ENCODE measurements around the gene NCAPG2. TPM values are rescaled to one million over a fixed set of nuclear protein-coding genes. Genes with fewer than 3 reads are reported as not detected.

NCAPG2 gene
- polyA plus RNA-seq, 2 of the 4 experiments (the other 2 are of a cell fraction): 53.8 to 63.0 TPM

GRCh38 chr7:158655507-158655906, 49.1 kb downstream of the NCAPG2 start (continued):
- TF ChIP-seq, protein P1, sequence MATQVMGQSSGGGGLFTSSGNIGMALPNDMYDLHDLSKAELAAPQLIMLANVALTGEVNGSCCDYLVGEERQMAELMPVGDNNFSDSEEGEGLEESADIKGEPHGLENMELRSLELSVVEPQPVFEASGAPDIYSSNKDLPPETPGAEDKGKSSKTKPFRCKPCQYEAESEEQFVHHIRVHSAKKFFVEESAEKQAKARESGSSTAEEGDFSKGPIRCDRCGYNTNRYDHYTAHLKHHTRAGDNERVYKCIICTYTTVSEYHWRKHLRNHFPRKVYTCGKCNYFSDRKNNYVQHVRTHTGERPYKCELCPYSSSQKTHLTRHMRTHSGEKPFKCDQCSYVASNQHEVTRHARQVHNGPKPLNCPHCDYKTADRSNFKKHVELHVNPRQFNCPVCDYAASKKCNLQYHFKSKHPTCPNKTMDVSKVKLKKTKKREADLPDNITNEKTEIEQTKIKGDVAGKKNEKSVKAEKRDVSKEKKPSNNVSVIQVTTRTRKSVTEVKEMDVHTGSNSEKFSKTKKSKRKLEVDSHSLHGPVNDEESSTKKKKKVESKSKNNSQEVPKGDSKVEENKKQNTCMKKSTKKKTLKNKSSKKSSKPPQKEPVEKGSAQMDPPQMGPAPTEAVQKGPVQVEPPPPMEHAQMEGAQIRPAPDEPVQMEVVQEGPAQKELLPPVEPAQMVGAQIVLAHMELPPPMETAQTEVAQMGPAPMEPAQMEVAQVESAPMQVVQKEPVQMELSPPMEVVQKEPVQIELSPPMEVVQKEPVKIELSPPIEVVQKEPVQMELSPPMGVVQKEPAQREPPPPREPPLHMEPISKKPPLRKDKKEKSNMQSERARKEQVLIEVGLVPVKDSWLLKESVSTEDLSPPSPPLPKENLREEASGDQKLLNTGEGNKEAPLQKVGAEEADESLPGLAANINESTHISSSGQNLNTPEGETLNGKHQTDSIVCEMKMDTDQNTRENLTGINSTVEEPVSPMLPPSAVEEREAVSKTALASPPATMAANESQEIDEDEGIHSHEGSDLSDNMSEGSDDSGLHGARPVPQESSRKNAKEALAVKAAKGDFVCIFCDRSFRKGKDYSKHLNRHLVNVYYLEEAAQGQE (IDR thresholded peaks at IDR 0.05): no peak
- TF ChIP-seq CBX2 (IDR thresholded peaks at IDR 0.05; ENCODE audit: borderline replicate concordance, low read depth) (no peak), EHMT2 (IDR thresholded peaks at IDR 0.05; ENCODE audit: low read depth) (no peak), ESRRA (IDR thresholded peaks at IDR 0.05; ENCODE audit: borderline replicate concordance, low read length) (no peak), RCOR1 (IDR thresholded peaks at IDR 0.05; ENCODE audit: low read depth, low read length) (no peak), ZC3H11A (IDR thresholded peaks at IDR 0.05) (no peak), FOSL2 (IDR thresholded peaks at IDR 0.05) (no peak), FOSL2 (CRISPR knock-in tag; IDR thresholded peaks at IDR 0.05) (no peak)

DNA sequence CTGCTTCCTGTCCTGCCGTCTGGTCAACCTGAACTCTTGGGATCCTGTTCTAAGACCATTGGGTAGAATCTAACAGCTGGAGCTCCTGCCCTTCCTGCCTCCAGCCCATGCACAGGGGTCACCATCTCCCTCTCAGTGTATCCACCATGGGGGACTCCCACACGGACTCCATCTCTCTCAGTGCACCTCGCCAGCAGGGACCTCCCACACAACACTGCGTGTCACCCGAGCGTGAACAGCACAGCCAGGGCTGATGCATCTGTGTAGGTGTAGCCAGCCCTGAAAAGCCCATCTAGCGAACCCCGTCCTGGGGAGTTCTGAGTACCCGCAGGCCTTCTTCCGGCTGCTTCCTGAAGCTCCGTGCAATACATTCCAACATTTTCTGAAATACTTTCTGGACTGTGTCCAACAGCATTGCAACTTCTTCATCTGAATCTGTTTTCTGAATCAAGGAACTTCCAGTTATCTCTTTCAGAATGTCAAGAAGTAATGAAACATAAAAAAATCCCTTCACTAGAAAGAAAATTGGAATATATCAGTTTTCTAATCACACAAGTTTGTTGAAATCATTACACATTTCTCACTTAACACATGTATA, 52.5 kb downstream of the NCAPG2 start:
- TF ChIP-seq FOSL2 (IDR thresholded peaks at IDR 0.05) (no peak), FOSL2 (CRISPR knock-in tag; IDR thresholded peaks at IDR 0.05) (no peak), SREBF2 (IDR thresholded peaks at IDR 0.05) (no peak), CBX8 (IDR thresholded peaks at IDR 0.05) (no peak), TFCP2L1 (CRISPR knock-in tag; IDR thresholded peaks at IDR 0.05) (no peak)
- TF ChIP-seq, protein P2, sequence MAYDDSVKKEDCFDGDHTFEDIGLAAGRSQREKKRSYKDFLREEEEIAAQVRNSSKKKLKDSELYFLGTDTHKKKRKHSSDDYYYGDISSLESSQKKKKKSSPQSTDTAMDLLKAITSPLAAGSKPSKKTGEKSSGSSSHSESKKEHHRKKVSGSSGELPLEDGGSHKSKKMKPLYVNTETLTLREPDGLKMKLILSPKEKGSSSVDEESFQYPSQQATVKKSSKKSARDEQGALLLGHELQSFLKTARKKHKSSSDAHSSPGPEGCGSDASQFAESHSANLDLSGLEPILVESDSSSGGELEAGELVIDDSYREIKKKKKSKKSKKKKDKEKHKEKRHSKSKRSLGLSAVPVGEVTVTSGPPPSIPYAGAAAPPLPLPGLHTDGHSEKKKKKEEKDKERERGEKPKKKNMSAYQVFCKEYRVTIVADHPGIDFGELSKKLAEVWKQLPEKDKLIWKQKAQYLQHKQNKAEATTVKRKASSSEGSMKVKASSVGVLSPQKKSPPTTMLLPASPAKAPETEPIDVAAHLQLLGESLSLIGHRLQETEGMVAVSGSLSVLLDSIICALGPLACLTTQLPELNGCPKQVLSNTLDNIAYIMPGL (CRISPR knock-in tag; IDR thresholded peaks at IDR 0.05; ENCODE audit: borderline replicate concordance): no peak
- ChIA-PET CTCF (no interaction called here), POLR2A (no interaction called here)
- H3K4me3 ChIP-seq: no peak overlapping the region
- ATAC-seq (no peak), FAIRE-seq (no peak), DNase-seq (ENCODE audit: low read depth in 1 of 2, low spot score in 1 of 2) (no peak)
- 94% methylated on average over 11 of the region's 11 CpGs for WGBS (ENCODE audit: missing lambda C conversion rate)
- peaks cover 17% of the 10 kb centered on the region for H3K4me1 ChIP-seq
- H3K27ac ChIP-seq: no peak overlapping the region
- no peaks in the 10 kb centered on the region for H3K9me3 ChIP-seq
- no peak overlapping the region for H3K4me2 ChIP-seq

DNA sequence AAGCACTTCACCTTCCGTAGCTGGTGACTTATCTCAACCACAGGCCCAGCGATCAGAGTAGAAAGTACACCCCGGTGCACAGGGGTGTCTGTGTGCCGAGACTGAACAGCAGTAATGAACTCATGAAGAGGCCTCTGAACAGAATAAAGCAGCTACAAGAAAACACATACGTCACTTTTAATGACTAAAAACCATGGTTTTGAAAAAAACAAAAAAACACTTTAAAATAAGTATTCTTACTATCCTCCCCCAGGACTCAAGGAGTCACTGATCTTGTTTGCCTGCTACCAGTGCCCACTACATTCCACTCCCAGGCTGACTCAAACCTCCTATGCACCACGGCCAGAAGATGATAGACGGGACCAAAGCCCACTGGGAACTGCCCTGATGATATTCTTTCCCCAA, 53.8 kb downstream of the NCAPG2 start:
- ChIA-PET CTCF (interaction anchor here (1.6 kb wide), 1 partner anchor 13 kb away, joined by 4 read pairs; no protein-coding TSS in a partner anchor), POLR2A (no interaction called here)
- WGBS (ENCODE audit: missing lambda C conversion rate): 79% methylated on average over 7 of the region's 7 CpGs
- Histone ChIP-seq H3K9me3 (no peaks in the 10 kb centered on the region), H3K4me2 (no peak overlapping the region), H3K4me1 (peaks cover 17% of the 10 kb centered on the region), H3K27ac (no peak overlapping the region), H3K4me3 (no peak overlapping the region)
- ATAC-seq: no peak
- TF ChIP-seq CHD4 (IDR thresholded peaks at IDR 0.05; ENCODE audit: borderline replicate concordance): no peak
- no peak for TF ChIP-seq EHF (CRISPR knock-in tag; IDR thresholded peaks at IDR 0.05)
- TF ChIP-seq ZFP36 (IDR thresholded peaks at IDR 0.05; ENCODE audit: borderline replicate concordance, partially characterized antibody): no peak
- no peak for TF ChIP-seq HDAC2 (IDR thresholded peaks at IDR 0.05)
- no peak for TF ChIP-seq NR3C1 (IDR thresholded peaks at IDR 0.05)
- TF ChIP-seq RFX5 (IDR thresholded peaks at IDR 0.05): no peak
- no peak for FAIRE-seq
- no peak for DNase-seq (ENCODE audit: low read depth in 1 of 2, low spot score in 1 of 2)
